PC-3 (cell line): Measurements from ENCODE around the gene GP1BB. TPM values are rescaled to one million over a fixed set of nuclear protein-coding genes. Genes with fewer than 3 reads are reported as not detected.

Experiments
- ATAC-seq: fragments of 200-7000 bp; cut with Tn5 transposase; 2 replicates; pipeline ENCODE4 v1.9.1; 2020; ENCODE audit warnings: mild to moderate bottlenecking, moderate library complexity
- BruUV-seq: library from RNA; stranded (reverse); fragments of 400-500 nt; replicated peaks from 2 replicates; lab custom pipeline; 2021; lab: Mats Ljungman, UMichigan
- CTCF ChIA-PET: fragments of 300-600 bp; sonication (Branson Sonifier 250); formaldehyde crosslinking; loops from one replicate; lab custom pipeline; 2022; ENCODE audit warnings: antibody characterized with exemption; lab: Charles Lee
- POLR2A ChIA-PET: fragments of 300-600 bp; sonication (Branson Sonifier 250); formaldehyde crosslinking; loops from one replicate; lab custom pipeline; 2022; ENCODE audit warnings: antibody characterized with exemption; ENCODE audit not compliant: unreplicated experiment; lab: Charles Lee
- DNase-seq: peaks from one replicate; pipeline ENCODE4 v3.0.0-alpha.2; 2015
- H2AFZ ChIP-seq: fragments of 300-600 bp; sonication (generic); 2 replicates; pipeline ENCODE4 v1.6.0; 2016; ENCODE audit warnings: antibody characterized with exemption, low read length
- H3F3A ChIP-seq: fragments of 300-600 bp; sonication (generic); one replicate; pipeline ENCODE4 v1.6.0; 2017; ENCODE audit warnings: antibody characterized with exemption, low read length, control low read depth, mild to moderate bottlenecking; ENCODE audit not compliant: unreplicated experiment
- H3K27ac ChIP-seq: fragments of 300-600 bp; sonication (generic); 2 replicates; pipeline ENCODE4 v1.5.1; 2016; ENCODE audit warnings: mild to moderate bottlenecking, low read length
- H3K27me3 ChIP-seq: fragments of 300-600 bp; sonication (generic); 2 replicates; pipeline ENCODE4 v1.6.1; 2016; ENCODE audit warnings: low read length, mixed read lengths
- H3K36me3 ChIP-seq: fragments of 300-600 bp; sonication (generic); 2 replicates; pipeline ENCODE4 v1.6.1; 2016; ENCODE audit warnings: low read depth, mixed run types, low read length, mixed read lengths
- H3K4me1 ChIP-seq: fragments of 300-600 bp; sonication (generic); 2 replicates; pipeline ENCODE4 v1.5.1; 2016; ENCODE audit warnings: low read length; ENCODE audit not compliant: insufficient read depth
- H3K4me2 ChIP-seq: fragments of 300-600 bp; sonication (generic); 2 replicates; pipeline ENCODE4 v1.6.0; 2016; ENCODE audit warnings: low read length
- H3K4me3 ChIP-seq: fragments of 300-600 bp; sonication (generic); 2 replicates; pipeline ENCODE4 v1.5.1; 2016; ENCODE audit warnings: mild to moderate bottlenecking, low read length, mixed read lengths
- H3K79me2 ChIP-seq: fragments of 300-600 bp; sonication (generic); 2 replicates; pipeline ENCODE4 v1.6.1; 2017; ENCODE audit warnings: low read length, mixed read lengths
- H3K9ac ChIP-seq: fragments of 300-600 bp; sonication (generic); 2 replicates; pipeline ENCODE4 v1.6.0; 2016; ENCODE audit warnings: mild to moderate bottlenecking, low read length
- H3K9me2 ChIP-seq: fragments of 300-600 bp; sonication (generic); replicated peaks from 2 replicates; pipeline ENCODE4 v1.6.1; 2016; ENCODE audit warnings: mixed run types, low read length, mixed read lengths
- H3K9me3 ChIP-seq: fragments of 300-600 bp; sonication (generic); 2 replicates; pipeline ENCODE4 v1.6.1; 2016; ENCODE audit warnings: low read length, mixed read lengths
- H4K20me1 ChIP-seq: fragments of 300-600 bp; sonication (generic); 2 replicates; pipeline ENCODE4 v1.6.1; 2016; ENCODE audit warnings: low read length, mixed read lengths
- EZH2 ChIP-seq: fragments of 300-600 bp; sonication (generic); IDR thresholded peaks from one replicate; pipeline ENCODE4 v1.6.1; 2017; ENCODE audit warnings: antibody characterized with exemption, mild to moderate bottlenecking, low read length; ENCODE audit not compliant: unreplicated experiment
- EZH2phosphoT487 ChIP-seq: fragments of 300-600 bp; sonication (generic); IDR thresholded peaks from 2 replicates; pipeline ENCODE4 v1.6.1; 2018; ENCODE audit warnings: mild to moderate bottlenecking, antibody characterized with exemption, low read length, borderline replicate concordance
- intact Hi-C: fragments of 100-400 bp; cut with micrococcal nuclease; formaldehyde crosslinking; loops from 2 replicates; pipeline ENCODE4 v1.9.0; 2023
- total RNA-seq: library from RNA; depleted of rRNA; stranded (reverse); fragments of >200 nt; gene quantifications from 2 replicates; pipeline ENCODE4 v1.2.3, GENCODE V29; 2014
- TF ChIP-seq, protein P1 (sequence below): fragments of 300-600 bp; sonication (generic); conservative IDR thresholded peaks from 2 replicates; pipeline ENCODE4 v1.5.1; 2017; ENCODE audit warnings: antibody characterized with exemption, low read depth, mild to moderate bottlenecking, low read length

Gene GP1BB
- total RNA-seq, 1 experiment from 2014 or later: 0.80 TPM

DNA sequence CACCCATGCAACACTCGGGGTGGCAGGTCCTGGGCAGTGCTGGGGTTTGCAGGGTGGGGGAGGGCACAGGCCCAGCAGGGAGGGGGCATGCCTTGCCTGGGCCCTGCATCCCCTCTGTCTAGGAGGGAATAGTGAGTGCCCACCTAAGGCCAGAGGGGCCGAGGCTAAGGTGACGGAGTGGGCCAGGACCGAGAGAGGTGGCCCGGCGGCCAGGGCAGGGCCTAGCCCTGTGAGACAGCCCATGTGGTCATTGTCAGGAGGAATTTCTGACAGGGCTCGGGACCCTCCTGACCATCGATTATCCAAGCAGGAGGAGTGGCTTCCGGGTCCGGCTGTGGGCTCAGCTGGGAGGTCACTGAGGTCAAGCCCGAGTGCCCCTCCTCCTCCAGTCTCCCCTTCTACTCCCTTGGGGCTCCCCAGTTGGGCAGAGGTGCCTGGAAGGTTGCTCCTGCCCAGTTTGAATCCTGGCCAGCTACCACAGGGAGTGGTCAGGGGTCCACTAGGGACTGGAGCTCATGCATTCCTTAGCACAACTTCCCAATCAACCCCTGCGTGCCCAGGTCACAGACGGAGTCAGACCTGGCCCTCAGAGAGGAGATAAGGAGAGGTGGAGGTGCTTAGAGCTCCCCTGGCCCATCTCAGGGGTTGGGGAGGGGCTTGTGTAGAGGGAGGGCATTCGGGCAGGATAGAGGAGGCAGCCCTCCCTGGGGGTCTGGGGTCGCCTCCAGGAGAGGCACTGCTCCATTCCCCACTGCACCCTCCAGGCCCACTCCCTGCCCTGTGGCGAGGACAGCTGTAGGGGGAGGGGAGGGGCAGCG lies 14.7 kb downstream of the GP1BB start:
- Histone ChIP-seq H3K4me3 (no peak overlapping the region), H3F3A (no peaks in the 10 kb centered on the region), H3K4me2 (no peak overlapping the region), H3K9me3 (no peaks in the 10 kb centered on the region), H3K36me3 (no peaks in the 10 kb centered on the region), H2AFZ (no peak overlapping the region), H3K9ac (no peak overlapping the region), H3K27ac (no peak overlapping the region), H3K79me2 (no peaks in the 10 kb centered on the region), H3K27me3 (no peaks in the 10 kb centered on the region), H3K4me1 (no peaks in the 10 kb centered on the region), H3K9me2 (no peaks in the 10 kb centered on the region), H4K20me1 (no peaks in the 10 kb centered on the region)
- ATAC-seq (no peak), DNase-seq (no peak)
- POLR2A ChIA-PET: no interaction called here
- TF ChIP-seq EZH2phosphoT487 (no peak), EZH2 (no peak)
- TF ChIP-seq, protein P1, sequence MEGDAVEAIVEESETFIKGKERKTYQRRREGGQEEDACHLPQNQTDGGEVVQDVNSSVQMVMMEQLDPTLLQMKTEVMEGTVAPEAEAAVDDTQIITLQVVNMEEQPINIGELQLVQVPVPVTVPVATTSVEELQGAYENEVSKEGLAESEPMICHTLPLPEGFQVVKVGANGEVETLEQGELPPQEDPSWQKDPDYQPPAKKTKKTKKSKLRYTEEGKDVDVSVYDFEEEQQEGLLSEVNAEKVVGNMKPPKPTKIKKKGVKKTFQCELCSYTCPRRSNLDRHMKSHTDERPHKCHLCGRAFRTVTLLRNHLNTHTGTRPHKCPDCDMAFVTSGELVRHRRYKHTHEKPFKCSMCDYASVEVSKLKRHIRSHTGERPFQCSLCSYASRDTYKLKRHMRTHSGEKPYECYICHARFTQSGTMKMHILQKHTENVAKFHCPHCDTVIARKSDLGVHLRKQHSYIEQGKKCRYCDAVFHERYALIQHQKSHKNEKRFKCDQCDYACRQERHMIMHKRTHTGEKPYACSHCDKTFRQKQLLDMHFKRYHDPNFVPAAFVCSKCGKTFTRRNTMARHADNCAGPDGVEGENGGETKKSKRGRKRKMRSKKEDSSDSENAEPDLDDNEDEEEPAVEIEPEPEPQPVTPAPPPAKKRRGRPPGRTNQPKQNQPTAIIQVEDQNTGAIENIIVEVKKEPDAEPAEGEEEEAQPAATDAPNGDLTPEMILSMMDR: no peak
- intact Hi-C loops: no loop called here
- no TSS peak for BruUV-seq
- CTCF ChIA-PET: no interaction called here

DNA sequence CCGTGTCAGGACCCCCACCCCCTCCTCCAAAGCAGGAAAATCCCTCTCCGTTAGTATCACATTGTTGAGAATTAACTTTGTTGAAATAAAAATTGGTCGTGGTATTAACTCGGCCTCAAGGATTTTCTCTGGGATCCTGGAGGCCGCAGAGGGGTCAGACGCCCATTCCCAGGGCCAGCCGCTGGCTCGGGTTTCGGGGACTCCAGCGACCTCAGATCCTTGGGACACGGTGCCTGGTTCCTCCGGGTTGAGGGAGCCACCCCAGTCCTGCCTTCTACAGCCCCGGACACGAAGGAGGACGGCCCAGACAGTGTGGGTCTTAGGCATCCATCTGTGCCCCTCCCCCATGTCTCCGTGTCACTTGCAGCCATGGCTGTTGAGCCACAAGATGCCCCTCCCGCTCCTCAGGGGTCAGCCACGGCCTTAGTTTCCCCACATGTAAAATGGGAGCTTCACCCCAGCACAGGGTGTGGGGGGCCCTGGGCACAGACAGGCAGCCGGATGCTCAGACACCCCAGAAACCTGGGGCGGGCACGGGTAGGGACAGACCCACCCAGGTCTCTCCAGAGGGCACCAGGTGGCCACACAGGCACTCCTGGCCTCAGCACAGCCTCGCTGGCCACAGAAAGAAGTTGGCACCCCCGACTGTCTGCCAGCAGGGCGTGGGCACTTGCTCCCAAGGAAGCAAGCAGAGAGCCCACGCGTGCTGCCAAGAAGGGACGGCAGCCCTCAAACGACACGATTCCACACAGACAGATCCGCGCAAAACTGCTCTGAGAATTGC lies 15.5 kb downstream of the GP1BB start:
- POLR2A ChIA-PET: no interaction called here
- CTCF ChIA-PET: no interaction called here

More for the DNA sequence above, 15.5 kb downstream of the GP1BB start:
- no TSS peak for BruUV-seq
- Histone ChIP-seq H3K9me2 (no peaks in the 10 kb centered on the region), H3K27ac (no peak overlapping the region), H3K36me3 (no peaks in the 10 kb centered on the region), H4K20me1 (no peaks in the 10 kb centered on the region), H3K4me1 (no peaks in the 10 kb centered on the region), H2AFZ (no peak overlapping the region), H3K4me2 (no peak overlapping the region), H3K9me3 (no peaks in the 10 kb centered on the region), H3K27me3 (no peaks in the 10 kb centered on the region), H3K9ac (no peak overlapping the region), H3F3A (no peaks in the 10 kb centered on the region), H3K79me2 (no peaks in the 10 kb centered on the region), H3K4me3 (no peak overlapping the region)
- ATAC-seq (no peak), DNase-seq (no peak)
- TF ChIP-seq, protein P1: no peak
- TF ChIP-seq EZH2phosphoT487: no peak
- no peak for TF ChIP-seq EZH2
- intact Hi-C loops: no loop called here
